ENCODE measurements around the gene CCIN. TPM values are rescaled to one million over a fixed set of nuclear protein-coding genes. Genes with fewer than 3 reads are reported as not detected.

The CCIN gene
- total and polyA plus RNA-seq, 9 of the 15 experiments (the other 6 are each of a cell fraction or from before 2014, with no cell fraction given) = not detected

DNA sequence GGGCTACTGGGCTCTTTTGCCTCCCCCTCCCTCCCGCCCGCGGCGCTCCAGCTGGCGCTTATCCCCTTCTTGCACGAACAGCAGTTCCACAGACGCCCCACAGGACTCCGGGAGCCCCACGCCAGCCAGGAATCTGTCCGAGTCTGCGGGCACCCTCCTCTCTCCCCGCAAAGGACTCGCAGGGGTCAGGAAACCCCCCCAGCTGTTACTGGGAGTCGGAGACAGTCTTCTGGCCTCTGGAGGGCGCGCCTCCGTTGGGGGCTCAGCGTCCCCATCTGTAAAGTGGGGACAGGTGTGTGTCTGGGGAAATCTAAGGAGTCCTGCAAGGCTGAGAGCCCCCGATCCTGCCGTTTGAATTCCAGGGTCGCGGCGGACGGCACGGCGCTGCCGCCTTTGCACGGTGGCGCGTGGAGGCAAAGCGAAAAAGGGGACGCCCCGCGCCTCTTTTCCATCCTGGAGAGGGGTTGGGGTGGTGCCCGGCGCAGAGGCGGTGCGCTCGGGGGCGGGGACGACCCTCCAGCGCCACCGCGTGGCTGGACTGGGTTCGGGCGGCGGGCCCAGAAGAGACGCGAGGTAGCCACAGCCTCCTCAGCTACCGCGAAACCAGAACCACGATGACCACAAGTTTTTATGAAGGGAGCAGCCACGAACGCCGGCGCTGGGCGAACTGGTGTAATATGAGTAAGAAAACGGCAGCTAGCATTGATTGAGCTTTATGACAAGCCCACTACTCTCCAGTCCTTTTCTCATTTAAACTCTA lies 2.8 kb upstream of the CCIN start (continued):
- TF ChIP-seq PTBP1 (IDR thresholded peaks at IDR 0.05; ENCODE audit: low read depth, low read length) = no peak
- TF ChIP-seq KAT2B (IDR thresholded peaks at IDR 0.05; ENCODE audit: low read depth, low read length) = no peak
- no peak for TF ChIP-seq ARID2 (IDR thresholded peaks at IDR 0.05)
- no peak for TF ChIP-seq ZNF57 (CRISPR knock-in tag; IDR thresholded peaks at IDR 0.05)
- TF ChIP-seq ZNF395 (CRISPR knock-in tag; IDR thresholded peaks at IDR 0.05) = no peak
- TF ChIP-seq CCNT2 (IDR thresholded peaks at IDR 0.05; ENCODE audit: borderline replicate concordance, extremely low read depth, insufficient read length, low read depth, low read length) = no peak
- TF ChIP-seq, protein P1, sequence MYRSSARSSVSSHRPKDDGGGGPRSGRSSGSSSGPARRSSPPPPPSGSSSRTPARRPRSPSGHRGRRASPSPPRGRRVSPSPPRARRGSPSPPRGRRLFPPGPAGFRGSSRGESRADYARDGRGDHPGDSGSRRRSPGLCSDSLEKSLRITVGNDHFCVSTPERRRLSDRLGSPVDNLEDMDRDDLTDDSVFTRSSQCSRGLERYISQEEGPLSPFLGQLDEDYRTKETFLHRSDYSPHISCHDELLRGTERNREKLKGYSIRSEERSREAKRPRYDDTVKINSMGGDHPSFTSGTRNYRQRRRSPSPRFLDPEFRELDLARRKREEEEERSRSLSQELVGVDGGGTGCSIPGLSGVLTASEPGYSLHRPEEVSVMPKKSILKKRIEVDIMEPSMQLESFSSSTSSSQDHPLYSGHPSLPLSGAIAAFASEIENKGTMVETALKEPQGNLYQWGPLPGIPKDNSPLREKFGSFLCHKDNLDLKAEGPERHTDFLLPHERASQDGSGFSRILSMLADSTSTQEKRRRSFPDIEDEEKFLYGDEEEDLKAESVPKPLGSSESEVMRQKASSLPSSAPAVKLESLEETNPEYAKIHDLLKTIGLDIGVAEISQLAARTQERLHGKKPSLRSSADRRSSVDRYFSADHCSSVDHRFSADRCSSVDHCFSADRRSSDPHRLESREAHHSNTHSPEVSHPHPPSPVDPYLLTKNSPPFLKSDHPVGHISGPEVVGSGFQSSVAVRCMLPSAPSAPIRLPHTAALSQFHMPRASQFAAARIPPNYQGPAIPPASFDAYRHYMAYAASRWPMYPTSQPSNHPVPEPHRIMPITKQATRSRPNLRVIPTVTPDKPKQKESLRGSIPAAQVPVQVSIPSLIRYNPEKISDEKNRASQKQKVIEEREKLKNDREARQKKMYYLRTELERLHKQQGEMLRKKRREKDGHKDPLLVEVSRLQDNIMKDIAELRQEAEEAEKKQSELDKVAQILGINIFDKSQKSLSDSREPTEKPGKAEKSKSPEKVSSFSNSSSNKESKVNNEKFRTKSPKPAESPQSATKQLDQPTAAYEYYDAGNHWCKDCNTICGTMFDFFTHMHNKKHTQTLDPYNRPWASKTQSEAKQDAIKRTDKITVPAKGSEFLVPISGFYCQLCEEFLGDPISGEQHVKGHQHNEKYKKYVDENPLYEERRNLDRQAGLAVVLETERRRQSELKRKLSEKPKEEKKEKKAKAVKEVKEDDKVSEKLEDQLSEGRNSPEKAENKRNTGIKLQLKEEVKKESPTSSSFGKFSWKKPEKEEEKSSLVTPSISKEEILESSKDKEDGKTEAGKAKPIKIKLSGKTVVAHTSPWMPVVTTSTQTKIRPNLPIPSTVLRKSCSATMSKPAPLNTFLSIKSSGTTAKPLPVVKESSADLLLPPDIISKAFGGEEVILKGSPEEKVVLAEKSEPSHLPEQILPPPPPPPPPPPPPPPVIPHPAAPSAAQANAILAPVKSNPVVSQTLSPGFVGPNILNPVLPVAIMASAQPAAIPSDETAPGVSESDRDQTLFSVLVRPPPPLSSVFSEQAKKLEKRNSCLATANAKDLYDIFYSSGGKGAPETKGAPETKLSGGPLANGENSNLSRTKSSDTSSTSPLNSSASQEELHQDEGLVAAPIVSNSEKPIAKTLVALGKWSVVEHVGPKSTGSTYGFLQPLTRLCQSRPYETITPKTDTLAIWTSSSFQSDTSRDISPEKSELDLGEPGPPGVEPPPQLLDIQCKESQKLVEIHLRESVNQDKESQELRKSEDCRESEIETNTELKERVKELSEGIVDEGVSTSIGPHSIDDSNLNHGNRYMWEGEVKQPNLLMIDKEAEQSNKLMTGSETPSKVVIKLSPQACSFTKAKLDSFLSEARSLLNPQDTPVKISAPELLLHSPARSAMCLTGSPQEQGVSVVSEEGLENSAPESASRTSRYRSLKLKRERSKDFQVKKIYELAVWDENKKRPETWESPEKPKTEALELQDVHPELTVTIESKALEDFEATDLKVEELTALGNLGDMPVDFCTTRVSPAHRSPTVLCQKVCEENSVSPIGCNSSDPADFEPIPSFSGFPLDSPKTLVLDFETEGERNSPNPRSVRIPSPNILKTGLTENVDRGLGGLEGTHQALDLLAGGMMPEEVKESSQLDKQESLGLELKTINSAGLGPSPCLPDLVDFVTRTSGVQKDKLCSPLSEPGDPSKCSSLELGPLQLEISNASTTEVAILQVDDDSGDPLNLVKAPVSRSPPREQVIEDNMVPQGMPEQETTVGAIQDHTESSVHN (IDR thresholded peaks at IDR 0.05; ENCODE audit: borderline replicate concordance in 1 of 2, low read depth in 1 of 2) = no peak
- TF ChIP-seq MTA2 (IDR thresholded peaks at IDR 0.05; ENCODE audit: low read depth) = no peak
- TF ChIP-seq ATF1 (CRISPR knock-in tag; IDR thresholded peaks at IDR 0.05) = no peak
- TF ChIP-seq ATF1 (tag; IDR thresholded peaks at IDR 0.05) = no peak
- TF ChIP-seq CHD2 (IDR thresholded peaks at IDR 0.05; ENCODE audit: low read depth, low read length) = no peak
- no peak for TF ChIP-seq RFX7 (CRISPR knock-in tag; IDR thresholded peaks at IDR 0.05)
- no peak for TF ChIP-seq KLF10 (CRISPR knock-in tag; IDR thresholded peaks at IDR 0.05)
- no peak for TF ChIP-seq NFE2L1 (tag; IDR thresholded peaks at IDR 0.05; ENCODE audit: borderline replicate concordance, low read depth)
- no peak for TF ChIP-seq ZNF41 (CRISPR knock-in tag; conservative IDR thresholded peaks at IDR 0.05)

Data from K562 (cell line).